ENCODE results near the gene SEZ6L2. TPM values are rescaled to one million over a fixed set of nuclear protein-coding genes. Genes with fewer than 3 reads are reported as not detected.

The SEZ6L2 gene
- total and polyA plus RNA-seq, 2 of the 13 experiments (the other 11 are each of a cell fraction or from before 2014, with no cell fraction given): 14.9 to 16.9 TPM

- peak; percentile 93 for TF ChIP-seq PRDM15 (CRISPR knock-in tag; IDR thresholded peaks at IDR 0.05)
- TF ChIP-seq ZNF704 (CRISPR knock-in tag; IDR thresholded peaks at IDR 0.05; ENCODE audit: borderline replicate concordance): no peak
- TF ChIP-seq MAF1 (CRISPR knock-in tag; IDR thresholded peaks at IDR 0.05; ENCODE audit: borderline replicate concordance): no peak
- TF ChIP-seq ATF7 (IDR thresholded peaks at IDR 0.05): no peak
- no peak; the same call in 1 of the 2 replicates for TF ChIP-seq ATF7 (CRISPR knock-in tag; IDR thresholded peaks at IDR 0.05)
- TF ChIP-seq RAD21 (CRISPR knock-in tag; IDR thresholded peaks at IDR 0.05): no peak
- no peak for TF ChIP-seq ZNF512 (CRISPR knock-in tag; IDR thresholded peaks at IDR 0.05)
- TF ChIP-seq HDAC2 (CRISPR knock-in tag; IDR thresholded peaks at IDR 0.05): peak; percentile 69; the same call in 1 of the 2 replicates
- 0 out of 2 replicates have a peak, but pooled peaks have one; percentile 46 for TF ChIP-seq REXO4 (CRISPR knock-in tag; IDR thresholded peaks at IDR 0.05; ENCODE audit: borderline replicate concordance)
- TF ChIP-seq POGK (CRISPR knock-in tag; conservative IDR thresholded peaks at IDR 0.05): no peak
- TF ChIP-seq ZFP36 (IDR thresholded peaks at IDR 0.05; ENCODE audit: borderline replicate concordance, low read depth, low read length, partially characterized antibody): no peak
These were observed 7.6 kb downstream of the SEZ6L2 start (continued) for GRCh38 chr16:29891525-29892457.

Data from HepG2 (cell line).